K562 (cell line): ENCODE measurements around the gene MYADML2. TPM values are rescaled to one million over a fixed set of nuclear protein-coding genes. Genes with fewer than 3 reads are reported as not detected.
A peak's percentile ranks its signal among the peaks of the same experiment; 100 is the strongest.

ENCODE experiments used
- ATAC-seq: fragments of 200-7000 bp; cut with Tn5 transposase; 3 replicates; pipeline ENCODE4 v1.9.1; 2020; ENCODE audit warnings: moderate library complexity
- BruUV-seq: library from RNA; stranded (reverse); fragments of 400-500 nt; replicated peaks from 2 replicates; lab custom pipeline; 2021; lab: Mats Ljungman, UMichigan
- CTCF ChIA-PET: fragments of 300-600 bp; formaldehyde crosslinking; extraction: SDS; loops from one replicate; lab custom pipeline; 2021; ENCODE audit warnings: low intra/inter-chr PET ratio; lab: Yijun Ruan, JAX
- POLR2A ChIA-PET: fragments of 300-600, 350-650 bp; sonication (Branson Sonifier 250); formaldehyde crosslinking; extraction: SDS; loops from one replicate; lab custom pipeline; 2021; ENCODE audit warnings: antibody characterized with exemption, inconsistent platforms; lab: Yijun Ruan, JAX
- DNase-seq, 4 experiments: peaks; one replicate each; pipeline versions ENCODE4 v3.0.0 to v3.0.0-alpha.2; 2011 to 2018; ENCODE audit warnings: low spot score in 3 of 4, mixed read lengths in 3 of 4; ENCODE audit errors: extremely low read depth in 1 of 4
- FAIRE-seq: peaks from 2 replicates; lab custom pipeline; 2011; peaks lifted over from hg19 to GRCh38; lab: Jason Lieb, UNC
- H2AFZ ChIP-seq: 2 replicates; pipeline ENCODE4 v1.6.0; 2011; ENCODE audit warnings: low read depth, low read length, control low read depth, inconsistent platforms
- H3K27ac ChIP-seq: fragments of 200-600 bp; 3 replicates; pipeline ENCODE4 v1.8.0; 2011; ENCODE audit warnings: low read depth, mild to moderate bottlenecking, control low read depth, inconsistent platforms, low read length, moderate library complexity, mixed read lengths; ENCODE audit errors: extremely low read depth
- H3K27me3 ChIP-seq, 2 experiments: fragments of 300-600 bp in 1 of 2; 2 replicates in 1 of 2; 3 replicates in 1 of 2; pipeline versions ENCODE4 v1.6.0 to v1.8.0; 2011; ENCODE audit warnings: inconsistent platforms in 2 of 2, low read length in 2 of 2, mild to moderate bottlenecking in 1 of 2, mixed read lengths in 1 of 2, moderate library complexity in 1 of 2; ENCODE audit not compliant: control insufficient read depth in 2 of 2, insufficient read depth in 2 of 2
- H3K36me3 ChIP-seq: fragments of 300-600 bp; 3 replicates; pipeline ENCODE4 v1.8.0; 2011; ENCODE audit warnings: mild to moderate bottlenecking, low read length, inconsistent platforms; ENCODE audit not compliant: control insufficient read depth, insufficient read depth
- H3K4me1 ChIP-seq, 2 experiments: fragments of 200-600 bp in 1 of 2; replicated peaks in 1 of 2; 2 replicates in 1 of 2; 3 replicates in 1 of 2; pipeline versions ENCODE4 v1.5.1 to v1.8.0; 2011; ENCODE audit warnings: inconsistent platforms in 2 of 2, low read length in 2 of 2, mild to moderate bottlenecking in 1 of 2, mixed read lengths in 1 of 2, moderate library complexity in 1 of 2; ENCODE audit not compliant: control insufficient read depth in 2 of 2, insufficient read depth in 2 of 2
- H3K4me2 ChIP-seq: 2 replicates; pipeline ENCODE4 v1.6.1; 2011; ENCODE audit warnings: low read length, control low read depth, inconsistent platforms, mixed read lengths; ENCODE audit not compliant: insufficient read depth
- H3K4me3 ChIP-seq: fragments of 200-600 bp; sonication (generic), shearing (Covaris generic); 2 replicates; pipeline ENCODE4 v1.5.1; 2016; ENCODE audit warnings: control low read depth, inconsistent platforms
- H3K79me2 ChIP-seq: fragments of 200-600 bp; 3 replicates; pipeline ENCODE4 v1.8.0; 2011; ENCODE audit warnings: low read length, inconsistent platforms; ENCODE audit not compliant: control insufficient read depth, insufficient read depth
- H3K9ac ChIP-seq, 2 experiments: 2 replicates each; pipeline versions ENCODE4 v1.6.0 to v1.6.1; 2011; ENCODE audit warnings: low read depth in 2 of 2, low read length in 2 of 2, control low read depth in 1 of 2, inconsistent platforms in 1 of 2, mild to moderate bottlenecking in 1 of 2, mixed read lengths in 1 of 2; ENCODE audit not compliant: insufficient read depth in 1 of 2
- H3K9me1 ChIP-seq: one replicate; pipeline ENCODE4 v1.6.0; 2011; ENCODE audit warnings: inconsistent platforms, mild to moderate bottlenecking, low read length, moderate library complexity; ENCODE audit not compliant: control insufficient read depth, insufficient read depth
- H3K9me3 ChIP-seq: replicated peaks from 2 replicates; pipeline ENCODE4 v1.5.1; 2011; ENCODE audit warnings: low read depth, low read length, inconsistent platforms; ENCODE audit not compliant: control insufficient read depth, insufficient read depth
- H4K20me1 ChIP-seq: replicated peaks from 2 replicates; pipeline ENCODE4 v1.6.1; 2011; ENCODE audit warnings: low read length, inconsistent platforms, mixed read lengths; ENCODE audit not compliant: control insufficient read depth, insufficient read depth
- CBFB ChIP-seq: sonication (generic); formaldehyde crosslinking; IDR thresholded peaks from 2 replicates; pipeline ENCODE4 v1.4.0; 2020; ENCODE audit warnings: mild to moderate bottlenecking, missing genetic modification reagents
- CREM ChIP-seq: IDR thresholded peaks from 2 replicates; pipeline ENCODE4 v1.6.1; 2014; ENCODE audit warnings: antibody characterized with exemption, low read depth
- HDAC3 ChIP-seq: fragments of 450-650 bp; IDR thresholded peaks from 2 replicates; pipeline ENCODE4 v1.6.1; 2018; ENCODE audit warnings: borderline replicate concordance, mild to moderate bottlenecking, moderate library complexity; ENCODE audit not compliant: partially characterized antibody
- KDM1A ChIP-seq, 2 experiments: fragments of 450-650 bp; IDR thresholded peaks; 2 replicates each; pipeline ENCODE4 v1.6.1; 2016; ENCODE audit warnings: mild to moderate bottlenecking in 2 of 2
- NCOA2 ChIP-seq, 2 experiments: fragments of 450-650 bp; IDR thresholded peaks; 2 replicates each; pipeline ENCODE4 v1.6.1; 2018; ENCODE audit warnings: mild to moderate bottlenecking in 2 of 2, moderate library complexity in 1 of 2; ENCODE audit not compliant: partially characterized antibody in 2 of 2
- NFIC ChIP-seq: fragments of 450-650 bp; IDR thresholded peaks from 2 replicates; pipeline ENCODE4 v1.6.1; 2017; ENCODE audit warnings: mild to moderate bottlenecking, inconsistent platforms
- NR4A1 ChIP-seq, 2 experiments: fragments of 250-450 bp in 1 of 2; fragments of 450-650 bp in 1 of 2; sonication (Bioruptor Pico) in 1 of 2; IDR thresholded peaks; 2 replicates each; pipeline versions ENCODE4 v1.4.0 to v1.6.1; 2016 to 2020; ENCODE audit warnings: mild to moderate bottlenecking in 2 of 2, missing compliant biosample characterization in 1 of 2, missing genetic modification characterization in 1 of 2, moderate library complexity in 1 of 2
- NUFIP1 ChIP-seq: fragments of 450-650 bp; IDR thresholded peaks from 2 replicates; pipeline ENCODE4 v1.6.1; 2018; ENCODE audit not compliant: partially characterized antibody
- SMAD4 ChIP-seq: fragments of 250-450 bp; sonication (Bioruptor Pico); conservative IDR thresholded peaks from 2 replicates; pipeline ENCODE4 v1.8.0; 2021; ENCODE audit warnings: inconsistent platforms, mild to moderate bottlenecking, moderate library complexity
- SRSF7 ChIP-seq: fragments of 200-400 bp; formaldehyde crosslinking; optimal IDR thresholded peaks from 2 replicates; pipeline ENCODE3; 2017; ENCODE audit warnings: mild to moderate bottlenecking, low read depth, low read length
- TCF7L2 ChIP-seq: fragments of 150-350 bp; IDR thresholded peaks from 2 replicates; pipeline ENCODE4 v1.6.1; 2016; ENCODE audit warnings: low read depth, mild to moderate bottlenecking, low read length, moderate library complexity
- ZEB2 ChIP-seq: fragments of 450-650 bp; IDR thresholded peaks from 2 replicates; pipeline ENCODE4 v1.6.1; 2016
- ZNF764 ChIP-seq: fragments of 250-450 bp; sonication (Bioruptor Pico); IDR thresholded peaks from 2 replicates; pipeline ENCODE4 v1.4.0; 2020; ENCODE audit warnings: low read depth, mild to moderate bottlenecking, moderate library complexity
- WGBS: fragments of 100-300 bp; shearing (Covaris generic); methylation state at CpG from one replicate; pipeline ENCODE4 v1.1.6; 2016; ENCODE audit warnings: low coverage, mixed read lengths; ENCODE audit not compliant: insufficient coverage; ENCODE audit errors: missing lambda C conversion rate; 5-methylcytosine and 5-hydroxymethylcytosine counted together
- in situ Hi-C: fragments of 300-500 bp; cut with MboI; formaldehyde crosslinking; loops from 4 replicates; pipeline ENCODE4 v1.15.0; 2018; ENCODE audit warnings: inconsistent platforms, mixed read lengths
- intact Hi-C: fragments of 100-400 bp; cut with micrococcal nuclease; formaldehyde crosslinking; loops from 2 replicates; pipeline ENCODE4 v1.14.2; 2022
- polyA plus RNA-seq, 8 experiments: library from polyadenylated mRNA; depleted of rRNA in 4 of 8; stranded (reverse) in 5 of 8; unstranded in 3 of 8; fragments of >200 nt; fragmentation: Nextera tagmentation in 2 of 8; fragmentation: Illumina TruSeq in 1 of 8; extraction: Ambion mirVana in 2 of 8; extraction: Trizol in 1 of 8; gene quantifications; 2 replicates each; pipeline versions ENCODE4 v1.2.1 to v1.2.3, GENCODE V29; 2011 to 2014; ENCODE audit warnings: inconsistent platforms in 1 of 8, missing spikeins in 1 of 8
- total RNA-seq, 7 experiments: library from RNA; depleted of rRNA in 6 of 7; stranded (reverse); fragments of >200 nt in 6 of 7; fragmentation: Illumina TruSeq in 2 of 7; extraction: Trizol in 2 of 7; gene quantifications; 2 replicates each; pipeline versions ENCODE4 v1.2.1 to v1.2.3, GENCODE V29; 2011 to 2021; ENCODE audit warnings: low replicate concordance in 1 of 7
- TF ChIP-seq, protein P1 (sequence below): fragments of 450-650 bp; formaldehyde crosslinking; IDR thresholded peaks from 2 replicates; pipeline ENCODE4 v1.4.0; 2022; ENCODE audit warnings: missing genetic modification characterization
- TF ChIP-seq, protein P2 (sequence below), 2 experiments: fragments of 450-650 bp; conservative IDR thresholded peaks; 2 replicates each; pipeline ENCODE4 v1.6.1; 2017; ENCODE audit warnings: mild to moderate bottlenecking in 2 of 2, moderate library complexity in 2 of 2
- TF ChIP-seq, protein P3 (sequence below): fragments of 450-650 bp; IDR thresholded peaks from 2 replicates; pipeline ENCODE4 v1.6.1; 2014; ENCODE audit warnings: low read depth, mild to moderate bottlenecking, moderate library complexity, borderline replicate concordance

Gene MYADML2
- total and polyA plus RNA-seq, 9 of the 15 experiments (the other 6 are each of a cell fraction or from before 2014, with no cell fraction given), result not detected

DNA sequence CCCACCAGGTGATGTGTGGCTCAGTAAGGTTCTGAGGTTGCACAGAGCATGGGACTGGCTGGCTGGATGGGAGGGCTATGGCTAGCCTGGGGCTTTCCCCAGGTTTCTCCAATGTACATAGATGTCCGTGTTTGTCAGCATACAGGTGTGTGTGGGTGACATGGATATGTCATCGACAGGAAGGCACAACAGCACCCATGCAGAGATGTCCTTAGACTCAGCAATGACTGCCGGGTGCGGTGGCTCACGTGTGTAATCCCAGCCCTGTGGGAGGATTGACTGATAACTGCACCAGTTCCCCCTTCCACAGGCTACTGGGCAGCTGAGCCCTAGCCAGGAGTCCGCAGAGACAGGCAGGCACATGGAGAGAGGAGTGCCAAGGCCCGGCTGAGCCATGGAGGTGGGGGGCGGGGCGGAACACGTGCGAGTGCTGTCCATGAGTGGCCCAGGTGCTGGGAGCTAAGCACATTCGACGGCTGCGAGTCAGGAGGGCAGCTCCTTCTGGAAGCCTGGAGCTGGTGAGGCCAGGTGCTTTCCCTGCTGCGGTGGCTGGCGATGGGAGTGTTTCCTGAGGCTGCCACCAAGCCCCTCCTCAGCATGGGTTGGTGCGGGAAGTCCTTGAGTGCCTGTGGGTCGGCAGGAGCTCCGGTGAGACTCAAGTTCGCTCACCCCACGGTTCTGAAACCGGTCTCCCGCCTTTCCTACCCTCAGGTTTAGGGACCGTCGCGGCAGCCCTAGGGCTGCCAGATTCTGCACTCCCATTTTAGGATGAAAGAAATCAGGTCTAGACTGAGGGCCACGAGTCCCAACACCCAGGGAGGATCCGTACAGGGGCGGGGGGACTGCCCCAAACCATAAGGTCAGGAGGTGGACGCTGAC is 29.5 kb upstream of the MYADML2 start:
- WGBS, result 5% methylated on average over 30 of the region's 30 CpGs
- ATAC-seq (peak; percentile 48), DNase-seq (peak in 3 of 4 experiments; percentile 32 to 65 (median 48)), FAIRE-seq (no peak)
- BruUV-seq, result TSS peak; percentile 88
- POLR2A ChIA-PET, result interaction anchor here (0.6 to 1.0 kb wide), 5 partner anchors 17 to 832 kb away, joined by 3 to 5 read pairs (median 4); partner anchors contain the start of genes CENPX and LRRC45
- Histone ChIP-seq H3K79me2 (peaks cover 16% of the 10 kb centered on the region; the same call in 2 of the 3 replicates), H2AFZ (peak overlapping the region; percentile 91), H3K27ac (peak overlapping the region; percentile 98), H3K36me3 (peaks cover 16% of the 10 kb centered on the region; the same call in 1 of the 3 replicates), H3K4me2 (peak overlapping the region; percentile 98), H3K9me3 (no peaks in the 10 kb centered on the region), H3K9me1 (no peaks in the 10 kb centered on the region), H4K20me1 (no peaks in the 10 kb centered on the region), H3K4me1 (peaks cover 23 to 27% of the 10 kb centered on the region in 2 experiments), H3K27me3 (no peaks in the 10 kb centered on the region), H3K4me3 (peak overlapping the region; percentile 88), H3K9ac (peak overlapping the region; percentile 95 to 100)
- in situ Hi-C loops (no loop called here), intact Hi-C loops (loop anchor here (5.0 kb wide), 1 partner anchor 46 kb away; the partner anchor contains the start of genes CENPX and LRRC45)
- CTCF ChIA-PET, result no interaction called here
- TF ChIP-seq ZEB2 (no peak), KDM1A (IDR thresholded peaks at IDR 0.05) (peak in 1 of 2 experiments; percentile 28; a peak in 1 of 4 replicates), SRSF7 (no peak), NUFIP1 (no peak), SMAD4 (peak; percentile 60), ZNF764 (CRISPR knock-in tag) (no peak), CREM (0 out of 2 replicates have a peak, but pooled peaks have one; percentile 11), HDAC3 (no peak), TCF7L2 (no peak), NR4A1 (CRISPR knock-in tag; IDR thresholded peaks at IDR 0.05) (0 out of 2 replicates have a peak, but pooled peaks have one; percentile 49), NR4A1 (tag; IDR thresholded peaks at IDR 0.05) (0 out of 2 replicates have a peak, but pooled peaks have one; percentile 32), NFIC (peak; percentile 29; the same call in 1 of the 2 replicates), CBFB (CRISPR knock-in tag) (peak; percentile 79), NCOA2 (IDR thresholded peaks at IDR 0.05; ENCODE audit: partially characterized antibody in 2 of 2) (no peak)
- TF ChIP-seq, protein P1, sequence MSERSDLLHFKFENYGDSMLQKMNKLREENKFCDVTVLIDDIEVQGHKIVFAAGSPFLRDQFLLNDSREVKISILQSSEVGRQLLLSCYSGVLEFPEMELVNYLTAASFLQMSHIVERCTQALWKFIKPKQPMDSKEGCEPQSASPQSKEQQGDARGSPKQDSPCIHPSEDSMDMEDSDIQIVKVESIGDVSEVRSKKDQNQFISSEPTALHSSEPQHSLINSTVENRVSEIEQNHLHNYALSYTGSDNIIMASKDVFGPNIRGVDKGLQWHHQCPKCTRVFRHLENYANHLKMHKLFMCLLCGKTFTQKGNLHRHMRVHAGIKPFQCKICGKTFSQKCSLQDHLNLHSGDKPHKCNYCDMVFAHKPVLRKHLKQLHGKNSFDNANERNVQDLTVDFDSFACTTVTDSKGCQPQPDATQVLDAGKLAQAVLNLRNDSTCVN (CRISPR knock-in tag), result peak; percentile 84; the same call in 1 of the 2 replicates
- TF ChIP-seq, protein P2, sequence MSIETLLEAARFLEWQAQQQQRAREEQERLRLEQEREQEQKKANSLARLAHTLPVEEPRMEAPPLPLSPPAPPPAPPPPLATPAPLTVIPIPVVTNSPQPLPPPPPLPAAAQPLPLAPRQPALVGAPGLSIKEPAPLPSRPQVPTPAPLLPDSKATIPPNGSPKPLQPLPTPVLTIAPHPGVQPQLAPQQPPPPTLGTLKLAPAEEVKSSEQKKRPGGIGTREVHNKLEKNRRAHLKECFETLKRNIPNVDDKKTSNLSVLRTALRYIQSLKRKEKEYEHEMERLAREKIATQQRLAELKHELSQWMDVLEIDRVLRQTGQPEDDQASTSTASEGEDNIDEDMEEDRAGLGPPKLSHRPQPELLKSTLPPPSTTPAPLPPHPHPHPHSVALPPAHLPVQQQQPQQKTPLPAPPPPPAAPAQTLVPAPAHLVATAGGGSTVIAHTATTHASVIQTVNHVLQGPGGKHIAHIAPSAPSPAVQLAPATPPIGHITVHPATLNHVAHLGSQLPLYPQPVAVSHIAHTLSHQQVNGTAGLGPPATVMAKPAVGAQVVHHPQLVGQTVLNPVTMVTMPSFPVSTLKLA (conservative IDR thresholded peaks at IDR 0.05), result peak; percentile 82 to 84
- TF ChIP-seq, protein P3, sequence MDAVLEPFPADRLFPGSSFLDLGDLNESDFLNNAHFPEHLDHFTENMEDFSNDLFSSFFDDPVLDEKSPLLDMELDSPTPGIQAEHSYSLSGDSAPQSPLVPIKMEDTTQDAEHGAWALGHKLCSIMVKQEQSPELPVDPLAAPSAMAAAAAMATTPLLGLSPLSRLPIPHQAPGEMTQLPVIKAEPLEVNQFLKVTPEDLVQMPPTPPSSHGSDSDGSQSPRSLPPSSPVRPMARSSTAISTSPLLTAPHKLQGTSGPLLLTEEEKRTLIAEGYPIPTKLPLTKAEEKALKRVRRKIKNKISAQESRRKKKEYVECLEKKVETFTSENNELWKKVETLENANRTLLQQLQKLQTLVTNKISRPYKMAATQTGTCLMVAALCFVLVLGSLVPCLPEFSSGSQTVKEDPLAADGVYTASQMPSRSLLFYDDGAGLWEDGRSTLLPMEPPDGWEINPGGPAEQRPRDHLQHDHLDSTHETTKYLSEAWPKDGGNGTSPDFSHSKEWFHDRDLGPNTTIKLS, result no peak
